ENCODE results near the gene SLC9A3.

DNA sequence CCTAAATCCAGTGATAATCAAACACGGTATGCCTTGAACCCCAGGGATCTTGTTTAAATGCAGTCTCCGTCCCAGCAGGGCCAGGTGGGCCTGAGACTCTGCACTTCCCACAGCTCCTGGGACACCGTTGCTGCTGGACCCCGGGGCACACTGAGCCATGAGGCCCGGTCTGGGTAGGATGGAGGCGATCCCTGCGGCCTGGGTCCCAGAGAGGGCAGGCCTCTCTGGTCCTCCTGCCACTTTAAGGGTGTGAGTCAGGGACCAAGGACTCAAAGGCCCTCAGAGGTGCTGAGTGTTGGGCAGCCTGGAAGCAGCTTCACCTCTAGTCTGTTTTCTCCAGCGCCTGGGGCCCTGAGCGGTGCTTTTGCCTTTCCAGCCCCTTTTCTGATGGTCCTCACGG is 34.1 kb upstream of the SLC9A3 start:
- TF ChIP-seq, protein P1, sequence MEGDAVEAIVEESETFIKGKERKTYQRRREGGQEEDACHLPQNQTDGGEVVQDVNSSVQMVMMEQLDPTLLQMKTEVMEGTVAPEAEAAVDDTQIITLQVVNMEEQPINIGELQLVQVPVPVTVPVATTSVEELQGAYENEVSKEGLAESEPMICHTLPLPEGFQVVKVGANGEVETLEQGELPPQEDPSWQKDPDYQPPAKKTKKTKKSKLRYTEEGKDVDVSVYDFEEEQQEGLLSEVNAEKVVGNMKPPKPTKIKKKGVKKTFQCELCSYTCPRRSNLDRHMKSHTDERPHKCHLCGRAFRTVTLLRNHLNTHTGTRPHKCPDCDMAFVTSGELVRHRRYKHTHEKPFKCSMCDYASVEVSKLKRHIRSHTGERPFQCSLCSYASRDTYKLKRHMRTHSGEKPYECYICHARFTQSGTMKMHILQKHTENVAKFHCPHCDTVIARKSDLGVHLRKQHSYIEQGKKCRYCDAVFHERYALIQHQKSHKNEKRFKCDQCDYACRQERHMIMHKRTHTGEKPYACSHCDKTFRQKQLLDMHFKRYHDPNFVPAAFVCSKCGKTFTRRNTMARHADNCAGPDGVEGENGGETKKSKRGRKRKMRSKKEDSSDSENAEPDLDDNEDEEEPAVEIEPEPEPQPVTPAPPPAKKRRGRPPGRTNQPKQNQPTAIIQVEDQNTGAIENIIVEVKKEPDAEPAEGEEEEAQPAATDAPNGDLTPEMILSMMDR (IDR thresholded peaks at IDR 0.05): no peak
- no peak for TF ChIP-seq POLR2A (IDR thresholded peaks at IDR 0.05)
- no peak for TF ChIP-seq POLR2AphosphoS5 (IDR thresholded peaks at IDR 0.05)

Data from transverse colon (tissue), 4 donors.